Uterus (tissue), 4 donors: ENCODE measurements around the gene GDF9. TPM values are rescaled to one million over a fixed set of nuclear protein-coding genes. Genes with fewer than 3 reads are reported as not detected.

Experiments used
- DNase-seq, 2 donors: peaks; one replicate each; pipeline ENCODE4 v3.0.0-alpha.2; 2019 to 2020
- H3K27ac ChIP-seq, 2 donors: fragments of 200-600 bp; sonication (generic); 1 replicate in 1 of 2; 2 replicates in 1 of 2; pipeline ENCODE4 v1.5.1; 2016 to 2018
- H3K27me3 ChIP-seq, 2 donors: fragments of 200-600 bp; sonication (generic); one replicate each; pipeline ENCODE4 v1.5.1; 2018 to 2019; ENCODE audit warnings: control low read depth in 1 of 2
- H3K36me3 ChIP-seq, 2 donors: fragments of 200-600 bp; sonication (generic); one replicate each; pipeline ENCODE4 v1.5.1; 2019; ENCODE audit warnings: control low read depth in 1 of 2
- H3K4me1 ChIP-seq, 2 donors: fragments of 200-600 bp; sonication (generic); one replicate each; pipeline ENCODE4 v1.5.1; 2018 to 2019; ENCODE audit warnings: control low read depth in 1 of 2
- H3K4me3 ChIP-seq, 2 donors: fragments of 200-600 bp; sonication (generic); 1 replicate in 1 of 2; 2 replicates in 1 of 2; pipeline ENCODE4 v1.5.1; 2018 to 2019; ENCODE audit warnings: mild to moderate bottlenecking in 1 of 2
- H3K9me3 ChIP-seq, 2 donors: fragments of 200-600 bp; sonication (generic); one replicate each; pipeline ENCODE4 v1.5.1; 2019; ENCODE audit warnings: control low read depth in 1 of 2
- CTCF ChIP-seq, 4 experiments: fragments of 200-600 bp in 2 of 4; fragments of 450-650 bp in 2 of 4; sonication (generic) in 2 of 4; IDR thresholded peaks; one replicate each; pipeline ENCODE4 v1.5.1; 2016 to 2019; ENCODE audit warnings: antibody characterized with exemption in 4 of 4, mild to moderate bottlenecking in 2 of 4, moderate library complexity in 1 of 4
- POLR2A ChIP-seq, 2 donors: fragments of 450-650 bp; IDR thresholded peaks; one replicate each; pipeline ENCODE4 v1.6.1; 2016; ENCODE audit warnings: antibody characterized with exemption in 2 of 2, mild to moderate bottlenecking in 1 of 2, moderate library complexity in 1 of 2
- intact Hi-C: fragments of 100-400 bp; cut with DNase I; formaldehyde crosslinking; loops from one replicate; pipeline ENCODE4 v1.15.1; 2023; ENCODE audit warnings: low total_unique reads
- total RNA-seq, 4 donors: library from RNA; depleted of rRNA in 3 of 4; stranded (reverse); fragments of >200 nt in 3 of 4; gene quantifications; one replicate each; pipeline versions ENCODE4 v1.1.0 to v1.2.4, GENCODE V29; 2014 to 2023
- donor health status: DM: yes; HTN: yes; CAD: no.

Gene GDF9
- total RNA-seq, 4 donors from 2014 or later = 0.18 to 1.8 (median 0.62) TPM; not detected in 1

GRCh38 chr5:132873930-132874271 is 7.6 kb upstream of the GDF9 start:
- H3K4me3 ChIP-seq = no peak overlapping the region
- no peaks in the 10 kb centered on the region for H3K36me3 ChIP-seq
- TF ChIP-seq CTCF (IDR thresholded peaks at IDR 0.05) (no peak), POLR2A (IDR thresholded peaks at IDR 0.05) (no peak)
- H3K9me3 ChIP-seq = no peaks in the 10 kb centered on the region
- no peak overlapping the region for H3K27ac ChIP-seq
- no peak for DNase-seq
- H3K27me3 ChIP-seq = no peaks in the 10 kb centered on the region
- intact Hi-C loops = no loop called here
- H3K4me1 ChIP-seq = no peaks in the 10 kb centered on the region

GRCh38 chr5:132873119-132873929 is 7.1 kb upstream of the GDF9 start, which contains the start of gene LEAP2:
TSS of gene LEAP2 (plus strand) at chr5:132873668. CDS start at chr5:132873695, 27 bp downstream.
- no peak within 1 kb of the TSS for H3K27ac ChIP-seq

GRCh38 chr5:132872788-132873118 is 6.5 kb upstream of the GDF9 start:
- no peak overlapping the region for H3K4me3 ChIP-seq
- H3K36me3 ChIP-seq = no peaks in the 10 kb centered on the region
- no peaks in the 10 kb centered on the region for H3K9me3 ChIP-seq
- DNase-seq = no peak
- H3K27me3 ChIP-seq = no peaks in the 10 kb centered on the region
- H3K4me1 ChIP-seq = no peaks in the 10 kb centered on the region
- intact Hi-C loops = no loop called here
- TF ChIP-seq POLR2A (IDR thresholded peaks at IDR 0.05) = no peak
- no peak overlapping the region for H3K27ac ChIP-seq

More at GRCh38 chr5:132873119-132873929, 7.1 kb upstream of the GDF9 start, which contains the start of gene LEAP2:
- DNase-seq = no peak
- H3K4me1 ChIP-seq = no peaks in the 10 kb centered on the region
- H3K4me3 ChIP-seq = no peak within 1 kb of the TSS
- H3K9me3 ChIP-seq = no peaks in the 10 kb centered on the region
- no peaks in the 10 kb centered on the region for H3K27me3 ChIP-seq
- no peak for TF ChIP-seq POLR2A (IDR thresholded peaks at IDR 0.05)
- TF ChIP-seq CTCF (IDR thresholded peaks at IDR 0.05) = no peak
- no peaks in the 10 kb centered on the region for H3K36me3 ChIP-seq
- intact Hi-C loops = no loop called here

GRCh38 chr5:132871459-132872284 is 5.4 kb upstream of the GDF9 start:
- no peaks in the 10 kb centered on the region for H3K9me3 ChIP-seq
- no peaks in the 10 kb centered on the region for H3K27me3 ChIP-seq
- no peaks in the 10 kb centered on the region for H3K4me1 ChIP-seq
- intact Hi-C loops = no loop called here
- TF ChIP-seq POLR2A (IDR thresholded peaks at IDR 0.05) (no peak), CTCF (IDR thresholded peaks at IDR 0.05) (no peak)
- H3K36me3 ChIP-seq = no peaks in the 10 kb centered on the region
- DNase-seq = no peak
- no peak overlapping the region for H3K4me3 ChIP-seq
- H3K27ac ChIP-seq = no peak overlapping the region

- Histone ChIP-seq H3K27me3 (no peaks in the 10 kb centered on the region), H3K27ac (no peak overlapping the region), H3K4me3 (no peak overlapping the region), H3K36me3 (no peaks in the 10 kb centered on the region), H3K9me3 (no peaks in the 10 kb centered on the region), H3K4me1 (no peaks in the 10 kb centered on the region)
- intact Hi-C loops = no loop called here
- no peak for TF ChIP-seq POLR2A (IDR thresholded peaks at IDR 0.05)
- TF ChIP-seq CTCF (IDR thresholded peaks at IDR 0.05) = no peak
- DNase-seq = no peak
Observed at GRCh38 chr5:132870801-132871200, 4.5 kb upstream of the GDF9 start.
